B cell (primary cell): ENCODE results near the gene DBF4B. TPM values are rescaled to one million over a fixed set of nuclear protein-coding genes. Genes with fewer than 3 reads are reported as not detected.

Experiments used
- ATAC-seq: fragments of 200-7000 bp; cut with Tn5 transposase; one replicate; pipeline ENCODE4 v1.10.0; 2021; ENCODE audit warnings: low read depth, mild to moderate bottlenecking, moderate number of reproducible peaks, moderate library complexity
- CTCF ChIA-PET: fragments of 350-600 bp; sonication (Branson Sonifier 250); formaldehyde crosslinking; loops from one replicate; lab custom pipeline; 2021; ENCODE audit warnings: antibody characterized with exemption, inconsistent platforms; lab: Charles Lee
- POLR2A ChIA-PET: fragments of 350-600 bp; sonication (Branson Sonifier 250); formaldehyde crosslinking; loops from one replicate; lab custom pipeline; 2021; ENCODE audit warnings: antibody characterized with exemption; lab: Charles Lee
- DNase-seq: peaks from one replicate; pipeline ENCODE4 v3.0.0; 2013
- H2AFZ ChIP-seq: 2 replicates; pipeline ENCODE4 v1.6.1; 2012; ENCODE audit warnings: mild to moderate bottlenecking, low read depth, low read length; ENCODE audit not compliant: insufficient read depth, poor library complexity, severe bottlenecking
- H3K27ac ChIP-seq, 2 donors: 1 replicate in 1 of 2; 2 replicates in 1 of 2; pipeline ENCODE4 v1.5.1; 2012 to 2013; ENCODE audit warnings: low read length in 2 of 2, mild to moderate bottlenecking in 2 of 2, moderate library complexity in 1 of 2
- H3K27me3 ChIP-seq, 4 experiments: fragments of 200-600 bp in 1 of 4; sonication (generic) in 1 of 4; replicated peaks in 1 of 4; 1 replicate in 2 of 4; 2 replicates in 2 of 4; pipeline versions ENCODE4 v1.6.1 to v1.7.0; 2013 to 2016; ENCODE audit warnings: low read length in 3 of 4, mild to moderate bottlenecking in 2 of 4, mixed read lengths in 1 of 4, moderate library complexity in 1 of 4; ENCODE audit not compliant: insufficient read depth in 4 of 4, control insufficient read depth in 3 of 4; ENCODE audit errors: control extremely low read depth in 1 of 4
- H3K36me3 ChIP-seq, 2 experiments: replicated peaks in 1 of 2; 1 replicate in 1 of 2; 2 replicates in 1 of 2; pipeline versions ENCODE4 v1.6.1 to v1.7.1; 2013; ENCODE audit warnings: low read length in 1 of 2; ENCODE audit not compliant: insufficient read depth in 2 of 2, control insufficient read depth in 1 of 2; ENCODE audit errors: control extremely low read depth in 1 of 2, extremely low read depth in 1 of 2
- H3K4me1 ChIP-seq, 2 donors: fragments of 200-600 bp in 1 of 2; sonication (generic) in 1 of 2; 1 replicate in 1 of 2; 2 replicates in 1 of 2; pipeline versions ENCODE4 v1.5.1 to v1.6.1; 2013 to 2017; ENCODE audit warnings: low read length in 2 of 2; ENCODE audit not compliant: control insufficient read depth in 2 of 2, insufficient read depth in 2 of 2
- H3K4me2 ChIP-seq: replicated peaks from 2 replicates; pipeline ENCODE3; 2012; ENCODE audit warnings: mild to moderate bottlenecking, low read depth, low read length; ENCODE audit not compliant: poor library complexity, severe bottlenecking
- H3K4me3 ChIP-seq, 5 experiments: fragments of 200-600 bp in 1 of 5; sonication (generic) in 1 of 5; 1 replicate in 3 of 5; 2 replicates in 2 of 5; pipeline versions ENCODE4 v1.5.1 to v1.7.0; 2011 to 2016; ENCODE audit warnings: low read length in 4 of 5, mild to moderate bottlenecking in 4 of 5, low read depth in 2 of 5, control low read depth in 1 of 5, moderate library complexity in 1 of 5; ENCODE audit not compliant: insufficient read depth in 1 of 5; ENCODE audit errors: control extremely low read depth in 1 of 5, extremely low read depth in 1 of 5
- H3K79me2 ChIP-seq: fragments of 200-600 bp; sonication (generic); one replicate; pipeline ENCODE4 v1.6.0; 2016; ENCODE audit warnings: low read length; ENCODE audit not compliant: control insufficient read depth, insufficient read depth
- H3K9ac ChIP-seq: fragments of 200-600 bp; sonication (generic); 2 replicates; pipeline ENCODE4 v1.6.1; 2017; ENCODE audit warnings: mild to moderate bottlenecking, low read length, moderate library complexity
- H3K9me3 ChIP-seq, 3 donors: one replicate each; pipeline versions ENCODE4 v1.6.1 to v1.7.1; 2013; ENCODE audit warnings: low read length in 2 of 3; ENCODE audit not compliant: control insufficient read depth in 2 of 3, insufficient read depth in 1 of 3; ENCODE audit errors: control extremely low read depth in 1 of 3
- H4K20me1 ChIP-seq: 2 replicates; pipeline ENCODE4 v1.6.0; 2012; ENCODE audit warnings: mild to moderate bottlenecking, low read length; ENCODE audit not compliant: insufficient read depth, control insufficient read depth, poor library complexity, severe bottlenecking
- H3K27ac Mint-ChIP-seq: one replicate; pipeline ENCODE4 v1.8.0; 2021; ENCODE audit warnings: mixed read lengths
- H3K27me3 Mint-ChIP-seq: one replicate; pipeline ENCODE4 v1.8.0; 2021; ENCODE audit warnings: mixed read lengths
- H3K4me1 Mint-ChIP-seq: one replicate; pipeline ENCODE4 v1.8.0; 2021; ENCODE audit warnings: mixed read lengths
- H3K4me3 Mint-ChIP-seq: one replicate; pipeline ENCODE4 v1.8.0; 2021; ENCODE audit warnings: mixed read lengths
- H3K9me3 Mint-ChIP-seq: one replicate; pipeline ENCODE4 v1.8.0; 2022; ENCODE audit warnings: mixed read lengths; ENCODE audit not compliant: insufficient read depth
- CTCF ChIP-seq: fragments of 200-600 bp; IDR thresholded peaks from one replicate; pipeline ENCODE4 v1.8.0; 2022; ENCODE audit warnings: antibody characterized with exemption, mild to moderate bottlenecking
- EZH2 ChIP-seq: IDR thresholded peaks from 2 replicates; pipeline ENCODE4 v1.6.1; 2012; ENCODE audit warnings: borderline replicate concordance, low read depth, mild to moderate bottlenecking, moderate library complexity, low read length; ENCODE audit not compliant: insufficient read depth, poor library complexity, severe bottlenecking
- WGBS: methylation state at CpG from one replicate; pipeline ENCODE4 v1.1.5; 2013; ENCODE audit warnings: missing lambda C conversion rate; ENCODE audit not compliant: insufficient coverage; 5-methylcytosine and 5-hydroxymethylcytosine counted together
- intact Hi-C: fragments of 100-400 bp; cut with micrococcal nuclease; formaldehyde crosslinking; loops from one replicate; pipeline ENCODE4 v1.10.0; 2022
- polyA plus RNA-seq: library from polyadenylated mRNA; depleted of rRNA; stranded (reverse); fragments of >200 nt; gene quantifications from 2 replicates; pipeline ENCODE4 v1.2.3, GENCODE V29; 2012
- total RNA-seq, 2 donors: library from RNA; stranded (reverse); fragments of 120-200 nt in 1 of 2; gene quantifications; 1 replicate in 1 of 2; 2 replicates in 1 of 2; pipeline versions ENCODE4 v1.2.3 to v1.2.4, GENCODE V29; 2013 to 2022

The DBF4B gene
- total and polyA plus RNA-seq, 2 donors (not counting 1 experiment from before 2014, with no cell fraction given), result 10.9 to 15.9 TPM

GRCh38 chr17:44769230-44769629 is 60.8 kb downstream of the DBF4B start:
- Mint-ChIP-seq H3K4me3 (no peak overlapping the region), H3K27ac (no peak overlapping the region), H3K27me3 (peaks cover 7% of the 10 kb centered on the region), H3K4me1 (peaks cover 4% of the 10 kb centered on the region), H3K9me3 (no peaks in the 10 kb centered on the region)
- Histone ChIP-seq H3K4me1 (peaks cover 0 to 6% of the 10 kb centered on the region in 2 donors), H3K4me2 (no peak overlapping the region), H3K9ac (no peak overlapping the region), H2AFZ (no peak overlapping the region), H3K27me3 (peaks cover 0 to 14% (median 0%) of the 10 kb centered on the region in 4 experiments), H3K27ac (no peak overlapping the region), H3K36me3 (no peaks in the 10 kb centered on the region), H3K9me3 (no peaks in the 10 kb centered on the region), H3K4me3 (no peak overlapping the region), H3K79me2 (no peaks in the 10 kb centered on the region), H4K20me1 (no peaks in the 10 kb centered on the region)
- TF ChIP-seq CTCF, result no peak
- TF ChIP-seq EZH2, result no peak
- intact Hi-C loops, result no loop called here
- CTCF ChIA-PET, result interaction anchor here (11.1 kb wide), 1 partner anchor 97 kb away, joined by 208 read pairs; no protein-coding TSS in a partner anchor
- WGBS, result 77% methylated on average over 5 of the region's 6 CpGs
- no peak for DNase-seq
- no peak for ATAC-seq
- POLR2A ChIA-PET, result no interaction called here

GRCh38 chr17:44769647-44770084 is 61.2 kb downstream of the DBF4B start:
- Histone ChIP-seq H3K9me3 (no peaks in the 10 kb centered on the region), H3K27me3 (peaks cover 0 to 12% (median 0%) of the 10 kb centered on the region in 4 experiments), H3K4me2 (no peak overlapping the region), H4K20me1 (no peaks in the 10 kb centered on the region), H3K9ac (no peak overlapping the region), H2AFZ (no peak overlapping the region), H3K4me1 (peaks cover 0 to 8% of the 10 kb centered on the region in 2 donors), H3K27ac (no peak overlapping the region), H3K36me3 (no peaks in the 10 kb centered on the region), H3K4me3 (no peak overlapping the region), H3K79me2 (no peaks in the 10 kb centered on the region)
- Mint-ChIP-seq H3K27ac (no peak overlapping the region), H3K4me1 (peaks cover 4% of the 10 kb centered on the region), H3K9me3 (no peaks in the 10 kb centered on the region), H3K27me3 (peaks cover 7% of the 10 kb centered on the region), H3K4me3 (no peak overlapping the region)
- 88% methylated on average over 11 of the region's 15 CpGs for WGBS
- POLR2A ChIA-PET, result no interaction called here
- TF ChIP-seq EZH2, result no peak
- no peak for TF ChIP-seq CTCF
- intact Hi-C loops, result no loop called here
- ATAC-seq, result no peak
- CTCF ChIA-PET, result interaction anchor here (11.1 kb wide), 1 partner anchor 96 kb away, joined by 208 read pairs; no protein-coding TSS in a partner anchor
- DNase-seq, result no peak
